A549 (cell line): ENCODE measurements around the gene CDKN1C. TPM values are rescaled to one million over a fixed set of nuclear protein-coding genes. Genes with fewer than 3 reads are reported as not detected.

Experiments
- ATAC-seq, 2 experiments: fragments of 200-7000 bp in 1 of 2; fragments of >200 bp in 1 of 2; cut with Nextera tagmentation in 1 of 2; cut with Tn5 transposase in 1 of 2; 3 replicates each; pipeline versions ENCODE4 v1.8.0 to v1.9.1; 2018 to 2020; ENCODE audit warnings: mild to moderate bottlenecking in 1 of 2, moderate library complexity in 1 of 2
- CTCF ChIA-PET: fragments of 300-600 bp; sonication (Branson Sonifier 250); formaldehyde crosslinking; extraction: SDS; loops from one replicate; lab custom pipeline; 2021; ENCODE audit warnings: antibody characterized with exemption, inconsistent platforms; lab: Yijun Ruan, JAX
- POLR2A ChIA-PET: fragments of 350-600 bp; formaldehyde crosslinking; extraction: SDS; loops from one replicate; lab custom pipeline; 2021; ENCODE audit warnings: antibody characterized with exemption, inconsistent platforms; lab: Yijun Ruan, JAX
- DNase-seq, 2 experiments: peaks; one replicate each; pipeline versions ENCODE4 v3.0.0 to v3.0.0-alpha.2; 2011 to 2016; ENCODE audit warnings: low read depth in 1 of 2, low spot score in 1 of 2
- FAIRE-seq: peaks from 2 replicates; lab custom pipeline; 2011; peaks lifted over from hg19 to GRCh38; lab: Jason Lieb, UNC
- H3K27ac ChIP-seq, 2 experiments: fragments of >200 bp; sonication (Bioruptor Twin); formaldehyde crosslinking; 3 replicates each; pipeline ENCODE4 v1.5.1; 2016 to 2017
- H3K4me1 ChIP-seq: fragments of >200 bp; sonication (Bioruptor Twin); formaldehyde crosslinking; 3 replicates; pipeline ENCODE4 v1.6.1; 2016
- H3K4me2 ChIP-seq: fragments of >200 bp; sonication (Bioruptor Twin); formaldehyde crosslinking; 3 replicates; pipeline ENCODE4 v1.6.1; 2016
- H3K4me3 ChIP-seq: fragments of >200 bp; sonication (Bioruptor Twin); formaldehyde crosslinking; 3 replicates; pipeline ENCODE4 v1.5.1; 2016
- H3K9me3 ChIP-seq: fragments of >200 bp; sonication (Bioruptor Twin); formaldehyde crosslinking; 3 replicates; pipeline ENCODE4 v1.6.1; 2016
- CBX2 ChIP-seq: fragments of 200-600 bp; sonication (generic); IDR thresholded peaks from 2 replicates; pipeline ENCODE4 v1.6.1; 2016; ENCODE audit warnings: low read depth, mild to moderate bottlenecking, borderline replicate concordance
- CHD4 ChIP-seq: fragments of 200-600 bp; sonication (generic); IDR thresholded peaks from 2 replicates; pipeline ENCODE4 v1.6.1; 2016; ENCODE audit warnings: antibody characterized with exemption, mild to moderate bottlenecking, borderline replicate concordance
- E2F6 ChIP-seq: IDR thresholded peaks from 2 replicates; pipeline ENCODE4 v1.6.1; 2012; ENCODE audit warnings: low read depth, borderline replicate concordance
- EHMT2 ChIP-seq: fragments of 200-600 bp; sonication (generic); IDR thresholded peaks from 2 replicates; pipeline ENCODE4 v1.6.1; 2016; ENCODE audit warnings: antibody characterized with exemption, low read depth, mild to moderate bottlenecking, moderate library complexity
- FOSL2 ChIP-seq, 2 experiments: fragments of 450-650 bp in 1 of 2; fragments of >200 bp in 1 of 2; sonication (Bioruptor Twin) in 1 of 2; formaldehyde crosslinking; IDR thresholded peaks; 2 replicates each; pipeline versions ENCODE4 v1.5.0 to v1.6.1; 2016 to 2020; ENCODE audit warnings: mild to moderate bottlenecking in 1 of 2, moderate library complexity in 1 of 2
- GATA3 ChIP-seq: IDR thresholded peaks from 2 replicates; pipeline ENCODE4 v1.6.1; 2012; ENCODE audit warnings: borderline replicate concordance
- HES2 ChIP-seq: fragments of >200 bp; sonication (Bioruptor Twin); formaldehyde crosslinking; IDR thresholded peaks from 2 replicates; pipeline ENCODE4 v1.6.1; 2016
- HOXB5 ChIP-seq: fragments of 250-450 bp; sonication (Bioruptor Pico); IDR thresholded peaks from 2 replicates; pipeline ENCODE4 v1.5.0; 2020; ENCODE audit warnings: mild to moderate bottlenecking, moderate library complexity
- JUN ChIP-seq, 2 experiments: fragments of >200 bp; sonication (Bioruptor Twin); formaldehyde crosslinking; IDR thresholded peaks; 2 replicates in 1 of 2; 3 replicates in 1 of 2; pipeline ENCODE4 v1.6.1; 2016 to 2017
- KDM5A ChIP-seq: fragments of 200-600 bp; sonication (generic); IDR thresholded peaks from 2 replicates; pipeline ENCODE4 v1.6.1; 2016; ENCODE audit warnings: antibody characterized with exemption, mild to moderate bottlenecking
- MAX ChIP-seq: IDR thresholded peaks from 2 replicates; pipeline ENCODE4 v1.6.1; 2012
- NPAS2 ChIP-seq: fragments of 250-450 bp; sonication (Bioruptor Pico); IDR thresholded peaks from 2 replicates; pipeline ENCODE4 v1.8.0; 2022; ENCODE audit warnings: mild to moderate bottlenecking, moderate library complexity, borderline replicate concordance
- PBX3 ChIP-seq: IDR thresholded peaks from 2 replicates; pipeline ENCODE4 v1.6.1; 2012
- POLR2AphosphoS2 ChIP-seq: conservative IDR thresholded peaks from 2 replicates; pipeline ENCODE4 v1.6.1; 2012; ENCODE audit warnings: low read length, improper control_type of control experiment, inconsistent platforms
- RCOR1 ChIP-seq: fragments of 150-350 bp; IDR thresholded peaks from 2 replicates; pipeline ENCODE4 v1.6.1; 2014; ENCODE audit warnings: antibody characterized with exemption, low read length, low read depth
- REST ChIP-seq: fragments of 200-600 bp; sonication (generic); IDR thresholded peaks from 2 replicates; pipeline ENCODE4 v1.6.1; 2016; ENCODE audit warnings: antibody characterized with exemption, mild to moderate bottlenecking, moderate library complexity
- RFX5 ChIP-seq: fragments of 450-650 bp; IDR thresholded peaks from 2 replicates; pipeline ENCODE4 v1.7.1; 2014; ENCODE audit warnings: antibody characterized with exemption, mild to moderate bottlenecking, moderate library complexity
- RNF2 ChIP-seq: fragments of 200-600 bp; sonication (generic); IDR thresholded peaks from 2 replicates; pipeline ENCODE4 v1.6.1; 2016; ENCODE audit warnings: low read depth, mild to moderate bottlenecking, antibody characterized with exemption, moderate library complexity, borderline replicate concordance
- SREBF2 ChIP-seq: fragments of 450-650 bp; IDR thresholded peaks from 2 replicates; pipeline ENCODE4 v1.6.1; 2014; ENCODE audit warnings: mild to moderate bottlenecking, moderate library complexity
- TFCP2L1 ChIP-seq: fragments of 250-450 bp; sonication (Bioruptor Pico); IDR thresholded peaks from 2 replicates; pipeline ENCODE4 v1.5.0; 2021; ENCODE audit warnings: mild to moderate bottlenecking
- USF2 ChIP-seq: fragments of 450-650 bp; IDR thresholded peaks from 2 replicates; pipeline ENCODE4 v1.6.1; 2014; ENCODE audit warnings: antibody characterized with exemption
- ZC3H11A ChIP-seq: fragments of 450-650 bp; IDR thresholded peaks from 2 replicates; pipeline ENCODE4 v1.6.1; 2014; ENCODE audit warnings: antibody characterized with exemption, mild to moderate bottlenecking
- ZNF302 ChIP-seq: fragments of 250-450 bp; sonication (Bioruptor Pico); IDR thresholded peaks from 2 replicates; pipeline ENCODE4 v1.9.0; 2021; ENCODE audit warnings: inconsistent platforms, mild to moderate bottlenecking, moderate library complexity
- ZSCAN20 ChIP-seq: fragments of 250-450 bp; sonication (Bioruptor Pico); IDR thresholded peaks from 2 replicates; pipeline ENCODE4 v1.8.0; 2022; ENCODE audit warnings: mild to moderate bottlenecking, moderate library complexity
- WGBS: methylation state at CpG from one replicate; pipeline ENCODE4 v1.1.6; 2017; ENCODE audit errors: missing lambda C conversion rate; 5-methylcytosine and 5-hydroxymethylcytosine counted together
- polyA plus RNA-seq, 4 experiments: library from polyadenylated mRNA; depleted of rRNA in 3 of 4; stranded (reverse); fragments of >200 nt; fragmentation: RNase III in 1 of 4; extraction: RNeasy Plus Mini Kit Qiagen cat#74134 plus additional on column Dnase treatment in 1 of 4; gene quantifications; 2 replicates in 3 of 4; 3 replicates in 1 of 4; pipeline ENCODE4 v1.2.3, GENCODE V29; 2011 to 2017

The CDKN1C gene
- polyA plus RNA-seq, 2 of the 4 experiments (the other 2 are of a cell fraction): 0.30 to 0.41 TPM

GRCh38 chr11:2838091-2838490, 47.5 kb downstream of the CDKN1C start:
- ATAC-seq: no peak
- Histone ChIP-seq H3K4me2 (no peak overlapping the region), H3K27ac (no peak overlapping the region), H3K9me3 (no peaks in the 10 kb centered on the region), H3K4me3 (no peak overlapping the region), H3K4me1 (no peaks in the 10 kb centered on the region; the same call in 2 of the 3 replicates)
- ChIA-PET POLR2A (no interaction called here), CTCF (no interaction called here)
- no peak for DNase-seq
- 61% methylated on average over 11 of the region's 11 CpGs for WGBS
- no peak for TF ChIP-seq TFCP2L1 (CRISPR knock-in tag)
- no peak for TF ChIP-seq GATA3
- TF ChIP-seq NPAS2 (CRISPR knock-in tag): no peak
- no peak for TF ChIP-seq PBX3
- no peak for TF ChIP-seq RNF2
- no peak for TF ChIP-seq FOSL2 (IDR thresholded peaks at IDR 0.05)
- no peak for TF ChIP-seq FOSL2 (CRISPR knock-in tag; IDR thresholded peaks at IDR 0.05)
- no peak for TF ChIP-seq ZC3H11A
- no peak for TF ChIP-seq E2F6
- no peak for TF ChIP-seq ZNF302 (CRISPR knock-in tag)
- no peak for TF ChIP-seq SREBF2
- TF ChIP-seq EHMT2: no peak
- no peak for TF ChIP-seq HOXB5 (CRISPR knock-in tag)
- no peak for TF ChIP-seq JUN (IDR thresholded peaks at IDR 0.05)
- TF ChIP-seq USF2: no peak
- no peak for TF ChIP-seq KDM5A
- TF ChIP-seq CHD4: no peak
- TF ChIP-seq ZSCAN20 (CRISPR knock-in tag): no peak
- FAIRE-seq: no peak

- ChIA-PET CTCF (no interaction called here), POLR2A (no interaction called here)
- no peak for FAIRE-seq
- H3K4me3 ChIP-seq: no peak overlapping the region
- ATAC-seq: no peak
- no peak overlapping the region for H3K4me2 ChIP-seq
- 83% methylated on average over 12 of the region's 12 CpGs for WGBS
- no peak overlapping the region for H3K27ac ChIP-seq
- no peaks in the 10 kb centered on the region; the same call in 2 of the 3 replicates for H3K4me1 ChIP-seq
- no peak for DNase-seq
- TF ChIP-seq POLR2AphosphoS2: no peak
- TF ChIP-seq SREBF2: no peak
- TF ChIP-seq USF2: no peak
- no peak for TF ChIP-seq RFX5
- TF ChIP-seq NPAS2 (CRISPR knock-in tag): no peak
- no peak for TF ChIP-seq RCOR1
- TF ChIP-seq ZNF302 (CRISPR knock-in tag): no peak
- TF ChIP-seq REST: no peak
- no peak for TF ChIP-seq E2F6
- TF ChIP-seq RNF2: no peak
- no peak for TF ChIP-seq CBX2
- no peak for TF ChIP-seq HES2
- TF ChIP-seq MAX: no peak
- H3K9me3 ChIP-seq: no peaks in the 10 kb centered on the region
Observed at GRCh38 chr11:2837651-2838050, 47.9 kb downstream of the CDKN1C start.
